Retina (tissue), 1 donor: Measurements from ENCODE around the gene MALT1.
"Not testable (repeated sequence)": the region's sequence is repeated elsewhere in the genome, so short reads cannot be mapped to it uniquely, and the experiment has no call there.

Experiments used
- DNase-seq: peaks from one replicate; pipeline ENCODE4 v3.0.0-alpha.2; 2016

Gene MALT1

DNA sequence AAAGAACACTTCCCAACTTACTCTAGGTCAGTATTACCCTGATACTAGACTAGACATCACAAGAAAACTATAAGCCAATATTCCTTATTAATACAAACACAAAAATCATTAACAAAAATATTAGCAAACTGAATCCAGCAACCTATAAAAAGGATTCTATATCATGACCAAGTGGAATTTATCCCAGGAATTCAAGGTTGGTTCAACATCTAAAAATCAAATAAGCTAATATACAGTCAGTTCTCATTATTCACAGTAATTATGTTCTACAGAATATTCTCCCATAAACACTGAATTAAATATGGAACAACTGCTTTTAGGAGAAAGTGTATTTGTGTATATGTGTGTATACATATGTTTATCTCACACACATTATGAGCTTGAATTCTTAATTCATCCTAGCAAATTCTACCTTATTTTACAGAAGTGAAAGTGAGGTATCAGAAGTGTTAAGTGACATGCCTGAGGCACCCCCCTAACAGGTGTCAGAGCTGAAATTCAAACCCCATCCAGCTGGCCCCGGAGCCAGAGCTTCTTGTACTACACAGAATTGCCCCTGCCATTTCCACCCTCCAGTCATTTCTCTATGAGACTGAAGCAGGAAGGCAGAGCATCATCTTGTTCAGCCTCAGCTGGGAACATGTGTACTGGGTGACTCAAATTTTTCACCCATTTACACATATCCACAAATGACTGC, 77.8 kb downstream of the MALT1 start:
- no peak for DNase-seq

DNA sequence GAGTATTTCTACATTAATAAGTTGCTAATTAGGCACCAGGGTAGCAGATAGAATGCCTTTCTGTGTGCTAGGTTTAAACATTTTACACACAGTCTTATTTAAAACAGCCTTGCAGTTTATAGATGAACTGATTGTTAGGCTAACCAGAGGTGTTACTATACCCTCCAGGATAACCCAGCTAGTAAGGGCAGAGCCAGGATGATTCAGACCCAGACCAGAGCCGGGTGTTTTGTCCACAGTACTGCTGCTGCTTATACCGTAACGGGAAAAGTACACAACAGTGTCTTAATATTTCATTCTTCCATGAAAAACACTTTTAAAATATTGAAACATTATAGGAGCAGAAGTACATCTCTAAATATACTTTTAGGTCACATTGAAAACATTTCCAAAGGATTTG, 82.7 kb downstream of the MALT1 start:
- no peak for DNase-seq

DNA sequence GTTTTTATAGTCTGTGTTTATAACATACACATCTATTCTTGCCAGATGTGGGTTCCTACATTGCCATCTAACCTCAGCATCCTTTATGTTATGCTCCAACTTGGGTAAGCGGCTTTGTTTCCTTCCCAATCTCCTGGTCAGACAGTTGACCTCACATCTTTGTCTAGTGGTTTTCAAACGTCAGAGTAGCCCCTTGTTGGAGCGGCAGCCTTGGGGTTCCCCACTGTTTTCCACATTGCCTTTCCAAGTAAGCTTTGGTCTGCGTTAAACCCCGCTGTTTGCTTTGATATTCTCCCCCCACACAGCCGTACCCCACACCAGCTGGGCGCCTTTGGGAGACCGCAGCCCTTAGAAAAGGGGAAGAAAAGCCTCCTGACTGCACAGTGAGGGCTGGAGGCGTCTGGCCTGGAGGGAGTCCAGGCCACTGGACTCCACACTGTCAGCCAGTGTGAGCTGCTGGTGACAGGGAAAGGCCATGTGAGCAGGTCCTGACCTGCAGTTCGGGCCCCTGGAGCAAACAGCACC, 83.3 kb downstream of the MALT1 start:
- no peak for DNase-seq

DNA sequence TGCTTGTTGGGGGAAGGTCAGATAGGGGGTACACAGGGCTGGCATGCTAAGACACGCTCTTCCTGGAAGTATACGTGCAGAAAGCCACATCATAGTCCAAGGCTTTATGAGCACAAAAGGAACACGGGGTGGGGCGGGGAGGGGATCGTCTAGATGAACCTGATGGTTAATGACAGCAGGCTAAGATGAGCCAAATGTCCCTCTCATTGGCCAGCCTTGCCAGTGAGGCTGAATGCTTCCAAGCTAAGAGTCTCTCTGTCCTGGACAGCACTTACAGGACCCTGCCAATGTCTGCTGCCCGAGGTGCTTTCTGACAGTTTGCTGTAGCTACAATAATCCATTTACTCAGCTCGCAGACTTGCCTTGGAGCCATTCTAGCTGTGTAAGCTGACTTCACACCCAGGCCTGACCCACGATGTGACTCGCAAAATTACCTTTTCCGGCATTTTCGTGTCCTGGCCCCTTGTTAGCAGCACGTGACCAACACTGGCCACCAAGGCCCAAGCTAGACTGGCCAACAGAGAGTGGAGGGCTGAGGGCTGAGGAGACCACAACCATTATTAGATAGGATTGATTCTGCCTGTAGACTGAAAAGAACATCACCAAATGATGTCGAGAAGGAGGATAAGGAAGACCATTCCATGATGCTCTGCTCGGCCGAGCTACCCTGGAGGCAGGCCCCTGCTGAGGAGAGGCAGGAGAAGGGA, 84.2 kb downstream of the MALT1 start:
- DNase-seq: peak; percentile 36

DNA sequence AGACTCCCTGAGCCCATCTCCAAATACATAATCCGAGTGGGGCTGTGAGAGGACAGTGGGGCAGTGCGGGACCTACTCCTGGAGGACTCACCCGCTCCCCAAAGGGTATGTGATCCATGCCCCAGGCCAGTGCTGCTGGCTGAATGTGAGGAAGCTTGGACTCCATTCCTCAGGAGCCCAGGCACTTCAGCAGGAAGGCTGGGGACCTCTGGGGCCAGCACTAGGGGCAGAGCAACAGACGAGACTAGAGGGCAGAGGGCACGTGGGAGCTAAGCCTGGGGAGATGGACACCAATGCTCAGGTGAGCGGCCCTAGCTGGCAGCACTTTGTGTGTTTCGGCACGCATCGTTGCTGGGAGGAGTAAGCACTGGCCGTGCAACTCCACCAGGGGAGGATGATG, 84.9 kb downstream of the MALT1 start:
- no peak for DNase-seq

DNA sequence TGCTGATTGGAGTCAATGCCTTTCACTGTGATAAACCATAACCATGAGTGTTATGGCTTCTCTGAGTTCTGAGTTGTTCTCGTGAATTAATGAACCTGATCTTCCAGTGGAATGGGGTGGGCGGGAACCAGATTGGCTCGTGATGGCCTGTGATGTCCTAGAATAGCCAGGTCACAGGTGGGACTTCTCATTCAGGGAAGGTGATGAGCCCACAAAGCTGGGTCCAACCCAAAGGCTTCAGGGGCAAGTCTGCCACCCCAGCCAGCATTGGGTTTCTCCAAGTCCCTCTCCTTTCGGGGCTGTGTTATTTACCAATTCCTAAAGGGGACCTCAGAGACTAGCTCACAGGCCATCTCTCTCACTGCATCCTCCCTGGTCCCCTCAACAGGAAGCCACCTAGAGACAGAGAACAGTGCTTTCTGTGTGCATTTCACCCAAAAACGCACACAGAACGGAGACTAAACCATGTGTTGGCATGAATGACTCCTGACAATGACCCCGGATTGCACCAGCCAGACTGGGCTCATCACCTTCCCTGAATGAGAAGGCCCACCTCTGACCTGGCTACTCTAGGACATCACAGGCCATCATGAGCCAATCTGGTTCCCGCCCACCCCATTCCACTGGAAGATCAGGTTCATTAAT, 85.5 kb downstream of the MALT1 start:
- DNase-seq: no peak

DNA sequence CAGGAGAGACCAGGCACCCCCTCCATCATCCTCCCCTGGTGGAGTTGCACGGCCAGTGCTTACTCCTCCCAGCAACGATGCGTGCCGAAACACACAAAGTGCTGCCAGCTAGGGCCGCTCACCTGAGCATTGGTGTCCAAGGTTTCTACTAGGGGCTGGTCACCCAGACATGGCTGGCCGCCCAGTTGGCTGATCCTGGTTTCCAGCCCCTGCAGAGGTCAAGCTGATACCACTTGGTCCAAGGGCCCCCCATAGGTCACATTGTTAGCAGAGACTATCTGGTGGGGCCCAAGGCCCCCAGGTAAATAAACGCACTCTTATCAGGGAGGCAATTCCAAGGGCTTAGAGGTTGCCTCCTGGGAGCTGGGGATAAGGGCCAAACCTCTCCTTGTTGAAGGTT, 86.1 kb downstream of the MALT1 start:
- not testable (repeated sequence) for DNase-seq

DNA sequence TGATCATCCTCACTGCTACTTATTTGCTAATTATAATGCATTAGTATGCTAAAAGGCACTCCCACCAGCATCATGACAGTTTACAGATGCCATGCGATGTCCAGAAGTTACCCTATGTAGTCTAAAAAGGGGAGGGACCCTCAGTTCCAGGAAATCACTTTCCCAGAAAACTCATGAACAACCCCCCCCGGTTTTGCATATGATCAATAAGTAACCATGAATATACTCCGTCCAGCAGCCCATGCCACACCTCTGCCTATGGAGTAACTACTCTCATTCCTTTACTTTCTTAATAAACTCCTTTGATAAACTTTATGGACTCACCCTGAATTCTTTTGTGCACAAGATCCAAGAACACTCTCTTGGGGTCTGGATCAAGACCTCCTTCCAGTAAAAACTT, 86.8 kb downstream of the MALT1 start:
- DNase-seq: no peak

DNA sequence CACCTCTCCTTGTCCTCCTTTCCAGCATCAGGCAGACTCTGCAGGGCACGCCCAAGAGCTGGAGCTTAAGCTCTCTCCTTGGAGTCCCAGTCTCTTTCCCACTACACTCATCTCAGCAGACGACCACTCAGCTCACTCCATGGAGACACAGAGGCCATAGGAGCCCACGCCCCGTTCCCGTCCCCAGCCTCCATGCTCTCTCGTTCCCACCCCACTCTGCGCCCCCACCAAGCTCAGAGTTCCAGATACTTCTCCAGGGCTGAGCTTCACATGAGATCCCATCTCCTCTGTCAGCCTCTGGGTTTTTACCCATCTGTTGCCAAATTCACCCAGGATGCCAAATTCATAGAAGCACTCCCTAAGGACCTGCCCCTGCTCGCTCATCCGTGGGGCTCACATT, 87.3 kb downstream of the MALT1 start:
- DNase-seq: no peak

DNA sequence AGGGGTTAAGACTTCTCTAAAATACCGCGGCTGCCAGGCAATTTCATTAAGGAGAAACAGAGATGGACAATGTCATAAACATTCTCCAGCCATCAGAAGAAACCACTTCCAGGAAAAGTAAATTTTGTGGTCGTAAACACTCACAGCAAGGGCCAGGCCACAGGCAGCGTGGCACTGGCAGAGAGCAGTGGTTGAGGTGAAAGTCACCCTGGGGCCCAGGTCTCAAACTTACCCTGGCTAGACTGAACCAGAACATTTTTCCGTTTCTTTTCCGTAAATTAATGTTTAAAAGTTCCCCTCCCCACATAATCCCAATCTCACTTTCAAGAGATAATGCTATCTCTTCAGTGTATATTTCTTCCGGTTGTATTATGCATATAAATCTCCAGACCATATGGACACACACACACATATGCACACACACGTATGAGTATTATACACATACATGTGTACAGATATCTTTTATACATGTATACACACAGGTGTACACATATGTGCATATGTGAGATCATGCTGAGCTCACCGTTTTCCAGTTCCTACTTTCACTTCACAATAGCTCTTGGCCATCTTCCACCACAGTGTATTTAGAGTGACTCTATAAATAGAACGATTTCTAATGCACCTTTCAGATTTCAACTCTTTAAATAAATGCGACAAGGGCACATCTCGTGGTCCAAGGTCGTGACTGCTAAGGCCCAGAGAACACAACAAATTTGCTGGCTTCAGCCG, 90.1 kb downstream of the MALT1 start:
- DNase-seq: no peak

DNA sequence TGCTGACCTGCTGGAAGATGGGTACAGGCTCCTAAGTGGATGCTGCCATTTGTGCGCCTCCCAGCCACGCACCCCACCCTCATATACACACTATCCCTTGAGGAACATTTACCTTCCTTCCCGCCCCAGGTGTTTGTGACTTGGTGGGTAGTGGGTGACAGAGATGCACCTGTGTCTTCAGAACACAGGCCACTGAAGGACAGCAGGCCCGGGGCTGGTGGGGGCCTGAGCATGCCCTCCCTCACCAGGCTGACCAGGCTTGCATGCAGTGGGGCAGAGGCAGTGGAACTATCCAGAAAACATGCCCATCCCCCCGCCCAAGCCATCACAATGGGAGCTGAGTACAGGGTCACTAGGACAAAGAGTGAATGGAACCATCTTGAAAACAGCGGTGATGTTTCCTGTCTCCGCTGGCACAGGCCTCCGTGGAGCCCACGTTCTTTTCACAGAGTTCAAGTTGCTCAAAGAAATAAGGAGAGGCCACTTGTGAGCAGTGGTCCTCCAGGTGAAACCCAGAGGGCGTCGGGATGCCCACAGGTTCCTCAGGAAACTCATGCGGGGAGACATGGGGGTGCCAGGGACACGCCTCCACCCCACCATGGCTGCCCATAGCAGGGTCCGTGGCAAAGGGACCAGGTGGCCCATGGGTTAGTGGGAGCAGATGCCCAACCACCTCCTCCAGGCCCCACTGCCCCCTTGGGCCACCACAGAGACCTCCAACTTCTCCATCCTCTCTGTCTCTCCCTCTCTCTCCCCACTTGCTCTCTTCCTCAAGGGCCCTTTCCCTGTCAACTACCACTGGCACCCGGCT, 90.9 kb downstream of the MALT1 start:
- DNase-seq: no peak

DNA sequence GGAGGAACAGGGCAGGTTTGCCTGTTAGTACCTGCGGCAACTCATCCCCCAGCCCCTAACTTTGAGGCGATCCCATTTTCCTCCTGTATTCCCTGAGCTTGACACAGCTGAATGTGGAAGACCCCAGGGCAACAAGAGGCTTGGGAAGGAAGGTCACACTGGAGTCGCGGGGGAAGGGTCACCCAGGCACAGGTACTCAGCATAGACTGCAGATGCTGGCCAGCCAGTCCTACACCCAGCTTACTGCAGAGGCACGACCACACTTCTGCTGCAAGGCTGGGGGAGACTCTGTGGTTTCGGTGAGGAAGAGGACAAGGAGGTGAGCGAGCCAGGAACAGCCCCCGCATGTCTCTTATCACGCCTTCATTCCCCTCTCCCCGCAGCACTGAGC, 91.5 kb downstream of the MALT1 start:
- DNase-seq: no peak

DNA sequence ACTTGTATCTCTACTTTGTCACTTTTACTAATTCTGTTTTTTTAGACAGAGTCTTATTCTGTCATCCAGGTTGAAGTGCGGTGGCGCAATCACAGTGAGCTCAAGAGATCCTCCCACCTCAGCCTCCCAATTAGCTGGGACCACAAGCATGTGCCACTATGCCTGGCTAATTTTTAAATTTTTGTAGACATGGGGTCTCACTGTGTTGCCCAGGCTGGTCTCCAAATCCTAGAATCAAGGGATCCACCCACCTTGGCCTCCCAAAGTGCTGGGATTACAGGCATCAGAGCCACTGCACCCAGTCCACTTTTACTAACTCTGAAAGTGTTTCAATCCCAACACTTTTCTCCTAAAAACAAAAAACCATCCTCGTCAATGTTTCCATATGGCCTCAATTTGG, 94.9 kb downstream of the MALT1 start:
- DNase-seq: no peak

DNA sequence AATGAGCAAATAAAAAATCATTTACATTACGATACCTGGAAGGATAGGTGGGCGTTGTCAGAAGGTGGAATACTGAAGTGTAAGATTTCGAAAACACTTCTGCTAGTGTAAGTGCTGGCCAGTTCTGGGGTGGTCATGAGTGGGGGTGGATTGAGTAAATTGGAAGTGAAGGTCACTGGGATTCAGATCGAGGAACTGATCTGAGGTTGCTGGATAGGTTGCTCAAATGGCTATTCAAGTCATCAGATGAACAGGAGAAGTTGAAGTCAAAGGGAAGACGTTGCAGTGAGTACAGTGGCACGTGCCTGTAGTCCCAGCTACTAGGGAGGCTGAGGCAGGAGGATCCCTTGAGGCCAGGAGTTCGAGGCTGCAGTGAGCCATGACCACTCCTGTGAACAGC, 95.7 kb downstream of the MALT1 start:
- no peak for DNase-seq

DNA sequence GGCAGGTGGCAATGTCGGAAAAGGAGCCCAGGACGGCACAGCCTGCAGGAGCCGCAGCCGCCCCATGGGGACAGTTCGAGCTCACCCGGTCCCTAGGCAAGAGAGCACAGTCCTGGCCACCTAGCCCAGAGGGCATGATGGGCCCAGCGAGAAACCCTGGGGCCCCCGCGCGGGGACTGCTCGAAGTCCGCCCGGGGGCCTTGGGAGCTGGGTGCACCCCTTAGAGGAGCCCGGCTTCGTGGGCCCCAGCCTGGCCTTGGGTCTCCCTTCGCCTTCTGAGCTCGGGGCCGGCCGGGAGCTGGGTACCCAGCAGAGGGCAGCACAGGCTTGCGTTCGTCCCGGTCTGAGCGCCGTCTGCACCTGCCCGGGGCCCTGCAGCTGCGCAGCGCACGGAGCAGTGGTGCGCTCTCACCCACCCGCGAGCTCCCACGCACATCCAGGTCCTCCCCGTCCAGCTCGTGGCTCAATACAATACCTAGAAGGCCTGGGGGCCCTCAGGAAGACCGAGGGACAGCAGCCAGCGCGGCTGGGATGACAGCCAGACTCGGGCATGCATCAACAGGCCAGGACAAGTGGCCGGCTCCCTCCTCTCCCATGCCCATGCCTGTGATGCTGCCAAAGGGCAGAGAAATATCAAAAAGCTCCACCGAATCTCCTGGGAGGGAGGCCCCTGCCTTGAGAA, 97.2 kb downstream of the MALT1 start:
- DNase-seq: peak; percentile 95

DNA sequence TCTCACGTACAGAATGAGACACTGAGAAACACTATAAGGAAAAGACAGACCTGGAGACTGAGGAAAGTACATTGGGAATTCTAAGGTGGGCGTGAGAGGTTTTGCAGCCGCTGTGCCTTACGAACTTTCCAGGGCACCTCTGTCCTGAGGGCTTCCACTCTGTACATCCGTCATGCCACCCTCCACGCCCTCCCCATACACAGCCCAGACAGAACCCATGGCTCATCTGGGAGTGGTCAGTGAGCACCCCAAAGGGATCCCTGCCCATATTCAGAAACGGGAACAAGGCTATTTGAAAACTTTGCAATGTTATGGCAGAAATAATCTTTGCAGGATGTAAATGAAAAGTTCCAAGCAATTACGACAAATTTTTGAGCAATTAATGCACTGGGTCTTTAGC, 98.1 kb downstream of the MALT1 start:
- no peak for DNase-seq

DNA sequence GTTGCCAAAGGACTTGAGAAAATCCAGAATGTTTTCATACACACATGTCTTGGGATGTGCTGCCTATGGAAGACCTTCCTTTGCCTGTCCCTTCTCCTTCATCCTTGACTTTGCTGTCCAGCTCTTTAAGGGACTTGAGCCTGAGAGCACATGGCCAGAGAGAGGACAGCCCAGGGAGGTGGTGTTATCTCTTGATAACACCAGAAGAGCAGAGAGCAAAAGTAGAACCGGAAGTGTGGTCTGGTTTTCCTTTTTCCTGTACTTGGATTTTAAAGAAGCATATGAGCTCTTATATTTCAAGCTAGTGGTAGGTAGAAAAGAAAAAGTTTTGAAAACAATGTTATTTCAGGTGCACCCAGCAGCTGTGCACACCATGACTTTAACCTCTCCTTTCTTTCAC, 99.3 kb downstream of the MALT1 start:
- no peak for DNase-seq

DNA sequence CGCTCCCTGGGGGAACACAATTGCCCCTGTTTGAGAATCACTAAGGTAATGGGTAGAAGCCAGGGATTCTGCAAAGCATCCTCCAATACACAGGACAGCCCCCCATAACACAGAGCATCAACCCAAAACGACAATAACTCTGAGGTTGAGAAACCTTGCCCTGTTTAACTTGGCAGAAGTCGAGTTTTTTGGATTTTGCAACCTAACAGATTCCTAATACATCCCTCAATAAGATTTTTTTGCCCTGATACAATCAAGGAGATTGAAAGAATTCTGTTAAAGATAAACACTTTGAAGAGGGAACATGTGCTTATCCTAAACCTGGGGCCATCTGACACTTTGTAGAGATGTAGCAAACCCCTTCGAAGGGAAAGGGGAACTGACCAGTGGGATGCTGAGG, 100.9 kb downstream of the MALT1 start:
- no peak for DNase-seq

DNA sequence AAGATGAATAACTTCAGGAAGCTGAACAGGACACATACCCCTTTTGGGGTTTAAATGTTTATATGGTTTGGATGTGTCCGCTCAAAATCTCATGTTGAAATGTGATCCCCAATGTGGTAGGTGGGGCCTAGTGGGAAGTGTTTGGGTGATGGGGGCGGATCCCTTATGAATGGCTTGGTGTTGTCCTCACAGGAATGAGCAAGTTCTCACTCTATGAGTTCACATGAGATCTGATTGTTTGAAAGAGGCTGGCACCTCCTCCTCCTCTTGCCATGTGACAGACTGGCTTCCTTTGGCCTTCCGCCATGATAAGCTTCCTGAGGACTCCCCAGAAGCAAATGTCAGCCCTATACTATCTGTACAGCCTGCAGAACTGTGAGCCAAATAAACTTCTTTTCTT, 104.8 kb downstream of the MALT1 start:
- DNase-seq: no peak

DNA sequence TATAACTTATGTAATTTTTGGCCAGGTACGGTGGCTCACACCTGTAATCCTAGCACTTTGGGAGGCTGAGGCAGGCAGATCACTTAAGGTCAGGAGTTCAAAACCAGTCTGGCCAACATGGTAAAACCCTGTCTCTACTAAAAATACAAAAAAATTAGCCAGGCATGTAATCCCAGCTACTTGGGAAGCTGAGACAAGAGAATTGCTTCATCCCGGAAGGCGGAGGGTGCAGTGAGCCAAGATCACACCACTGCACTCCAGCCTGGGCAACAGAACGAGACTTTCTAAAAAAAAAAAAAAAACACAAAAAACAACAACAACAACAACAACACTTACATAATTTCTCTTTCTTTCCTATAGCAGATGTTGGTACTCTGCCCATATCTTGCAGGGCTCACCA, 105.3 kb downstream of the MALT1 start:
- not testable (repeated sequence) for DNase-seq

DNA sequence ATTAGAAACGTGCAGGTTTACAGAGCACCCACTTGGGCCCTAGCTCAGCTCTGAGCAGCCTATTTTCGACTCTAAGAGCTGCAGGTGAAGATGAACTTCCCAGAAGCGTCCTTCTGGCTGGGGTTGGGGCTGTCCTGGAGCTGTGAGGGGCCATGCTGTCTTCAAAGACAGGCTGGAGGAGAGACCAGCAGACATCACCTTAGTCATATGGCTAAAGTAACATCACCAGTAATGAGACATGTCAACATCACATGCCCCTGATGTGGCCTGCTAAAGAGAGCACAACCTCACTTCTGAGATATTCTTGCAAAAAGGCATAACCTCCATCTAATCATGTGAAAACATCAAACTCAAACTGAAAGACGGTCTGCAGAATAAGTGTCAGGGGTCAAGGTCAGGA, 106.2 kb downstream of the MALT1 start:
- no peak for DNase-seq

DNA sequence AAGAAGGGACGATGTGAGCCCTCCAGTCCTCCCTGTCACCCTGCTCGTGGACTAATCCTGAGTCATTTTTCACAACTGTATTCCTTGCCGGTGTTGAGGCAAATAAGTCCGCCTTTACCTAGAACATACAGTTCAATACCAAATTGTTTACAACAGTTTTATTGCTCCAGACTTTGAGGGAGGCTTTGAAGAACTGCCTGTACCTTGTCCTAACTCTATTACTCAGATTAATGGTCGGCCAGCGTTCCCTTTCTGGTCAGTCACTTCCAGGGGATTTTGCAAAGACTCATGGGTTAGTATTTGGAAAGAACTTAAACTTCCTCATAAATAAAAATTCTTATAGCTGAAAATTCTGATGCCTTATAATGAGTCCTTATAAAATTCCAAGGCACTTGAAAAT, 108.3 kb downstream of the MALT1 start:
- DNase-seq: no peak
